GM23248 (cell line): ENCODE measurements around the gene PLCH1.

Experiments
- EZH2 ChIP-seq: fragments of 200-600 bp; sonication (generic); IDR thresholded peaks from 2 replicates; pipeline ENCODE4 v1.6.1; 2018; ENCODE audit warnings: antibody characterized with exemption, mild to moderate bottlenecking; ENCODE audit not compliant: insufficient read depth, poor library complexity, severe bottlenecking
- EZH2phosphoT487 ChIP-seq: fragments of 200-600 bp; sonication (generic); IDR thresholded peaks from 2 replicates; pipeline ENCODE4 v1.6.1; 2018; ENCODE audit warnings: antibody characterized with exemption, moderate library complexity, mild to moderate bottlenecking, low read depth; ENCODE audit not compliant: insufficient read depth

DNA sequence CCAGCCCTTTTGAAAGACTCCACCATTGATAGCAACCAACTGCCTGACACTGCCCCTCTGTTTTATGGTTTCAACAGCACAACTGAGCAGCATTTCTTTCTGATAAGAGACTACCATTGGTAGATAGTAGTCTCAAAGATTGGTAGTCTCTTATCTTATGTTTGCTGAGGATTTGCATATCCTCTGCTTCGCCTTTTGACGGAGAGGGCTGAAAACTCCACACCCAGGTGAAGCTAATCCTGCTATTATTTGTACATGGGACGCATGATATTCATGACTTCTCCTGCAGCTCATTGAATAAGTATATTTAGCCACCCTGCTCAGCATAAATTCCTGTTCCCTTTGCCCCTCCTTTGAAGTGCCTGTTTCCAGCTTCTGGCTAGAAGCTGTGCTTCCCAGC, 332.0 kb downstream of the PLCH1 start:
- no peak for TF ChIP-seq EZH2
- no peak for TF ChIP-seq EZH2phosphoT487
